GM12865 (cell line): ENCODE results near the gene FER1L5.

Source experiments
- DNase-seq: peaks from one replicate; pipeline ENCODE4 v3.0.0; 2010; ENCODE audit warnings: low read depth
- H3K4me3 ChIP-seq: 2 replicates; pipeline ENCODE4 v1.5.1; 2011; ENCODE audit warnings: mild to moderate bottlenecking, low read depth, low read length, control low read depth
- TF ChIP-seq, protein P1 (sequence below): IDR thresholded peaks from 2 replicates; pipeline ENCODE4 v1.5.1; 2011; ENCODE audit warnings: low read length, control low read depth, low read depth, inconsistent platforms; ENCODE audit not compliant: insufficient read depth; ENCODE audit errors: missing control alignments

FER1L5 gene

DNA sequence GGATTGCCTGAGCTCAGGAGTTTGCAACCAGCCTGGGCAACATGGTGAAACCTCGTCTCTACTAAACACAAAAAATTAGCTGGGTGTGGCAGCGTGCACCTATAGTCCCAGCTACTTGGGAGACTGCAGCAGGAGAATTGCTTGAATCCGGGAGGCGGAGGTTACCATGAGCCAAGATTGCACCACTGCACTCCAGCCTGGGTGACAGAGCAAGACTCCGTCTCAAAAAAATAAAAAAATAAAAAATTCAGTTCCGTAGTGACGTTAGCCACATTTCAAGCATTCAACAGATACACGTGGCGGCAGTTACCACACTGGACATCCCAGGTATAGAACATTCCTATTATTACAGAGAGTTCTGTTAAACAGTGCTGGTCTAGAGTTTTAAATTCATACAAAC is 8.9 kb upstream of the FER1L5 start:
- no peak overlapping the region for H3K4me3 ChIP-seq
- TF ChIP-seq, protein P1, sequence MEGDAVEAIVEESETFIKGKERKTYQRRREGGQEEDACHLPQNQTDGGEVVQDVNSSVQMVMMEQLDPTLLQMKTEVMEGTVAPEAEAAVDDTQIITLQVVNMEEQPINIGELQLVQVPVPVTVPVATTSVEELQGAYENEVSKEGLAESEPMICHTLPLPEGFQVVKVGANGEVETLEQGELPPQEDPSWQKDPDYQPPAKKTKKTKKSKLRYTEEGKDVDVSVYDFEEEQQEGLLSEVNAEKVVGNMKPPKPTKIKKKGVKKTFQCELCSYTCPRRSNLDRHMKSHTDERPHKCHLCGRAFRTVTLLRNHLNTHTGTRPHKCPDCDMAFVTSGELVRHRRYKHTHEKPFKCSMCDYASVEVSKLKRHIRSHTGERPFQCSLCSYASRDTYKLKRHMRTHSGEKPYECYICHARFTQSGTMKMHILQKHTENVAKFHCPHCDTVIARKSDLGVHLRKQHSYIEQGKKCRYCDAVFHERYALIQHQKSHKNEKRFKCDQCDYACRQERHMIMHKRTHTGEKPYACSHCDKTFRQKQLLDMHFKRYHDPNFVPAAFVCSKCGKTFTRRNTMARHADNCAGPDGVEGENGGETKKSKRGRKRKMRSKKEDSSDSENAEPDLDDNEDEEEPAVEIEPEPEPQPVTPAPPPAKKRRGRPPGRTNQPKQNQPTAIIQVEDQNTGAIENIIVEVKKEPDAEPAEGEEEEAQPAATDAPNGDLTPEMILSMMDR = no peak
- no peak for DNase-seq

DNA sequence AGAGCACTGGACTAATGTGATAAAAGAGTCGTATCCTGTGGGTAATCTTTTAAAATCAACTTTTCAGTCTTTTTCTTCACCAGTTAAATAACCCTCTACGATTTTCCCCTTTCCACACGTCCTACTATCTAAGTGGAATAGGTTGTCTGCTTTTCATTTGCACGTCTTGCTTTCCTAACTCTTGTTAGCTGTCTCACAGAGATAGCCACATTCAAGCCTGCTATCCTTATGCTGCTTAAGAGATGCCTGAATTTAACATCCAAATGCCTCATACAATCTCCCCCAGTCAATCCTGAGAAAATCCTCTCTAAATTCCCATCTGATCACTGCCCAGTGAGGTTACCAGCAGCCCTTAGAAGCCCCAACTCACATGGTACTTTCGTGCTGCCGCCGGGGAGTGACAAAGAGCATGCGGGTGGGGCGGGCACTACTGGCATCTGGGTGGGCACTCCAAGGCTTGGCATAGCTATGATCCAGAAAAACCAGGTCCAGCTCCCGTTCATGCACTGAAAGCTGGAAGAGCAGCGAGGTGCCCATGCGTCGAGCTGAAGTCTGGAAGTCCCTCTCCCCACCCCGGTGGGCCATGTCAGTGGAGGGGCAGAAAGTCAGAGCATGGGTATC is 5.9 kb upstream of the FER1L5 start:
- TF ChIP-seq, protein P1 = no peak
- peak overlapping the region; percentile 80 for H3K4me3 ChIP-seq
- no peak for DNase-seq

DNA sequence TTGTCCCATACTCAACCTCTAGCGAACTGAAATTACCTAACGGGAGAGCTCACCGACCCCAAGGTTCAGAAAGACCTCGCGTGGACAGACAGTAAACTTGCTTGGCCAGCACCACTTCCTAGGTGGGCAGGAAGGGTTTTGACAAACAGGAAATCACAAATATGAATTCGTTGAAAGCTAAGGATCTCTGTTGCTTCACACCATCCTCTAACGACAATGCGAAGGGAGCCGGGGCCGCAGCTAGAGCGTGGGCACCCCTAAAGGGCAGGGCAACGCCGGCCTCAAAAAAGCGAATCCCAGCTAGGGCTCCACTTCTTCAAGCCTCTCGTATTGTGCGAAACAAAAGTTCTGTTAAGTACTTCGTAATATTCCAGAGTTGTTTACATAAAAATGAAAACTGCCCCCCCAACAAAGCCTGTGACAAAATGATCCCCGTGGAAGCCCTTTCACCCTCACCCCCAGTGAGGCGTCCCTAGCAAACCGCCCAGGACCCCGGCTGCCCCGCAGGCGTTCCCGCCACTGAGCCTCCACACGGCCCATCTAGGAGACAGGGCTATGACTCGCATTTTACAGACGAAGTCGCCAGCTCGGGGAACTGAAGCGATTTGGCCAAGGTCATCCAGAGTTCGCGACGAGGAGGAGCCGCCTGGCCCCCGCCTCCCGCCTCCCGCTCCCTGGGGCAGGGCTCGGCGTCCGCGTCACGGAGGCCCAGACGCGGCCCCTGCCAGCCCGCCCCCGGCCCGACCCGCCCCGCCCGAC is 5.0 kb upstream of the FER1L5 start:
- peak overlapping the region; percentile 80 for H3K4me3 ChIP-seq
- DNase-seq = peak; percentile 92
- TF ChIP-seq, protein P1 = no peak

DNA sequence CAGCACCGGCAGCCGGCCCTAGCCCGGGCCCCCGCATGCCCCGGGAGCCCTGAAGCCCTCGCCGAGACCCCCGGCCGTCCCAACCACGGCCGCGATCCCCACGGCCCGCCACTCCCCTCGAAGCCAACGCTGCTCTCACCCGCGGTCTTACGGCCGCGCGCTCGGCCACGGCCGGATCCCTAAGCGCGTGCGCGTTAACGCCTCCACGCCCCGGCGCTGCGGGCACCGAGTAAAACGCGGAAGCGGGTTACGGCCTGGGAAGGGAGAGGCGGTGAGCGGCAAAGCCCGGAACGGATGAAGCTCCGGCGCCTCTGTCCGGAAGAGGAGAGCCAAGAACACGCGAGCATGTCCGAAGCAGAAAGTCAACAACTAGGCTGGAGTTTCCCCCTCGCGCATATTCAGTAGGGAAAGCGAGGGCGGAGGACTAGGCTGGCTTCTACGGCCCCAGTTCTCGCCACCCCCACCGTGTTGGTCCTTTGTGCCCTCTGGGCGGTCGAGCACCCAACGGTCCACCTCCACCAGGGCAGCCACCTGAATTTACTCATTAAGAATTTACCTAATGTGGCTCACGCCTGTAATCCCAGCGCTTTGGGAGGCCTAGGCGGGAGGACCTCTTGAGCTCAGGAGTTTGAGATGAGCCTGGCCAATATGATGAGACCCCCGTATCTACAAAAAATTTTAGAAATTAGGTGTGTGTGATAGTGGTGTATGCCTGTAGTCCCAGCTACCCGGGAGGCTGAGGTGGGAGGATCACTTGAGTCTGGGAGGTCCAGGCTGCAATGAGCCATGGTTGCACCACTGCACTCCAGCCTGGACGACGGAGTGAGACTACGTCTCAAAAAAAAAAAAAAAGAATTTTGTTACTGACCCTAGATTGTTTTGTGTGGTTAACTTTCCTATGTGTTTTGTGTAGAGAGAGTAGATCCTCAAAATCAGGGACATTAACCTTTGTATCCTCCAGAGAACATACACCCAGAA is 4.1 kb upstream of the FER1L5 start, which contains the start of gene KANSL3:
Gene KANSL3, minus strand, starts transcription at position 169 of the 978 bp plus-strand sequence. CDS start 1,177 bp downstream, outside the sequence.
- DNase-seq = peak; percentile 97
- peak within 1 kb of the TSS; percentile 80 for H3K4me3 ChIP-seq
- TF ChIP-seq, protein P1 = no peak

DNA sequence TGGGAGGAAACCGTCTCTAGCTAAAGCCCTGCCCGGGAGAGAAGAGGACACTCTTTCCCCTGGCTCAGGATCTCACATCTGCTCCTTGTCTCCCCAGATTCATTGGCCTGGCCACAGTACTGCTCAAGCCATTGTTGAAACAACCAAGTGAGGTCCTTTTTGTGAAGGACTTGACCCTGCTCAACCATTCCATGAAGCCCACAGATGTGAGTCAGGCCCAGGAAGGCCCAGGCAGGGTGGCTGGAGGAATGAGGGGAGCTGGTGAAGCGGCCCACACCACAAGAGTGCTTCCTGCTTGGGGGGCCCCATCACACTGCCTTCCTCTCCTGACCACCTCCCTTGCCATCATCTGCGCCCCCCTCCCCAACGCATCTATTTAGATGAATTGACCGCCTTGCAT is 5.1 kb downstream of the FER1L5 start:
- H3K4me3 ChIP-seq = no peak overlapping the region
- TF ChIP-seq, protein P1 = no peak
- DNase-seq = no peak

DNA sequence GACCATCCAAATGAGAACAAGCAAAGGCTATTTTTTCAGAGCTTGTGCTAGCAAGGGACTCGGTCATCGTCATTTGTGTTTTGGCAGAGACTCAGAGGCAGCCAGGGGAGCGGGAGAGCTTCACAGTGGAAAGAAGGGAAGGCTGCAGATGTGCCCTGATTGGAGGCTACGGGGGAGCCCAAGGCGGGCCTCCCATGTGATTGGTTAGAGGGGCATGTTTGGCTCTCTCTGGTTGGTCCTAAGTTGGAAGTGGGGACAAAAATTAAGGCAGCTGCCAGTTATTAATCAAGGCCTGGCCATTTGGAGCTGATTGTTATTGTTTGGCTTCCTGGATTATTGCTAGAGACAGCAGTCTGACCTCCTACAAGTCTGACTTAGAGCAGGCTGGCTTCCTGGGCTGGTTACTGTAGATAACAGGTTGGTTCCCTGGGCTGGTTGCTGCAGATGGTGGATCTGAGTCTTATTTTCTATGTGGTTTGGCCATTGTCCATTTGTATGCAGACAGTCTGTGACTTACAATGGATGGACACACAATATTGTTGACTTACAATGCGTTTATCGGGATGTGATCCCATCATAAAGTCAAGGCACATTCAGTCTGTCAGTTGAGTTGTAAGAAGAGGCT is 5.9 kb downstream of the FER1L5 start:
- TF ChIP-seq, protein P1 = no peak
- H3K4me3 ChIP-seq = no peak overlapping the region
- no peak for DNase-seq
